ENCODE measurements around the gene FIBCD1. TPM values are rescaled to one million over a fixed set of nuclear protein-coding genes. Genes with fewer than 3 reads are reported as not detected.
"Not testable (repeated sequence)": the region's sequence is repeated elsewhere in the genome, so short reads cannot be mapped to it uniquely, and the experiment has no call there.

FIBCD1 gene
- total RNA-seq, 1 donor from 2014 or later: not detected

DNA sequence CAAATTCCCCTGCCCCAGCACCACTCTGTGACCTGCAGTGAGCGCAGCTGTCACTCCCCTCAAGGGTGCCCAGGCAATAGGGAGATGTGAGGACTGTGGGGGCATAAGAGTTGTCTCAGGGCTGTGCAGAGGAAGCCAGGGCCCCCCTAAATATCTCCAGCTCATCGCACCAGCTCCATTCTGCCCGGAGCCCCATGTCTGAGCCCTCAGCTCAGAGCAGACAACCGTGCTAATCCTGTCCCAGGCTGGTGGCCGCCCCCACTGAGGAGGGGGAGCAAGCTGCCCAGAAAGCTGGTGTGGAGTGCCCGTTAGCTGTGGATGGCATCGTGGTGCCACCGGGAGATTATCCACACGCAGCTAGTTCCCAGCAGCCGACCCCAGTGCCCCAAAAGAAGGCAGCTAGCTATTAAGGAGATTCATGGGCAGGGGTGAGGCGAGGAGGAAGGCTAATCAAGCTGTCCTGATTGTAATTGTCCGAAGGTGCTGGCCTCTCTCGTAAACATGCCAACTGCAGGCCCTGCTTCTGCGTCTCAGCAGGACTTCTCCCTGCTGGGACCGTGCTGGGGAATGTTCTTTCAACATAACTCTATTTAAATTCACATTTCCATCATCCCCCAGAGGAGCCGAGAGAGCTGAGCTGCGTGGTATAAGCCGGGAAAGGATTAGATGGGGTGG is 17.0 kb upstream of the FIBCD1 start:
- Histone ChIP-seq H3K4me1 (no peaks in the 10 kb centered on the region), H3K36me3 (no peaks in the 10 kb centered on the region), H3K27me3 (no peaks in the 10 kb centered on the region), H3K9me3 (no peaks in the 10 kb centered on the region), H3K27ac (no peak overlapping the region), H3K4me3 (no peak overlapping the region)
- DNase-seq (ENCODE audit: low spot score in 2 of 2): no peak
- TF ChIP-seq, protein P1, sequence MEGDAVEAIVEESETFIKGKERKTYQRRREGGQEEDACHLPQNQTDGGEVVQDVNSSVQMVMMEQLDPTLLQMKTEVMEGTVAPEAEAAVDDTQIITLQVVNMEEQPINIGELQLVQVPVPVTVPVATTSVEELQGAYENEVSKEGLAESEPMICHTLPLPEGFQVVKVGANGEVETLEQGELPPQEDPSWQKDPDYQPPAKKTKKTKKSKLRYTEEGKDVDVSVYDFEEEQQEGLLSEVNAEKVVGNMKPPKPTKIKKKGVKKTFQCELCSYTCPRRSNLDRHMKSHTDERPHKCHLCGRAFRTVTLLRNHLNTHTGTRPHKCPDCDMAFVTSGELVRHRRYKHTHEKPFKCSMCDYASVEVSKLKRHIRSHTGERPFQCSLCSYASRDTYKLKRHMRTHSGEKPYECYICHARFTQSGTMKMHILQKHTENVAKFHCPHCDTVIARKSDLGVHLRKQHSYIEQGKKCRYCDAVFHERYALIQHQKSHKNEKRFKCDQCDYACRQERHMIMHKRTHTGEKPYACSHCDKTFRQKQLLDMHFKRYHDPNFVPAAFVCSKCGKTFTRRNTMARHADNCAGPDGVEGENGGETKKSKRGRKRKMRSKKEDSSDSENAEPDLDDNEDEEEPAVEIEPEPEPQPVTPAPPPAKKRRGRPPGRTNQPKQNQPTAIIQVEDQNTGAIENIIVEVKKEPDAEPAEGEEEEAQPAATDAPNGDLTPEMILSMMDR (IDR thresholded peaks at IDR 0.05): no peak
- intact Hi-C loops (cut with DNase I): no loop called here

DNA sequence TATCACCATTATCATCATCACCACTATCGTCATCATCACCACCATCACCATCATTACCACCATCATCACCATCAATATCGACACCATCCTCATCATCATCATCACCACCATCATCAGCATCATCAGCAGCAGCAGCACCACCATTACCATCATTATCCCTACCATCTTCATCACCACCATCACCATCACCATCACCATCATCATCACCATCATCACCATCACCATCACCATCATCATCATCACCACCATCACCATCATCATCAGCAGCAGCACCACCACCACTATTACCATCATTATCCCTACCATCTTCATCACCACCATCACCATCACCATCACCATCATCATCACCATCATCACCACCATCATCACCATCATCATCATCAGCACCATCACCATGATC is 15.9 kb upstream of the FIBCD1 start:
- H3K4me1 ChIP-seq; H3K36me3 ChIP-seq; DNase-seq (ENCODE audit: low spot score in 2 of 2); H3K4me3 ChIP-seq; H3K27me3 ChIP-seq; intact Hi-C loops (cut with DNase I); H3K27ac ChIP-seq; H3K9me3 ChIP-seq: not testable (repeated sequence)

GRCh38 chr9:130954317-130954716 is 15.3 kb upstream of the FIBCD1 start:
- TF ChIP-seq, protein P1 (IDR thresholded peaks at IDR 0.05): no peak
- Histone ChIP-seq H3K36me3 (no peaks in the 10 kb centered on the region), H3K4me3 (no peak overlapping the region), H3K27me3 (no peaks in the 10 kb centered on the region), H3K9me3 (no peaks in the 10 kb centered on the region), H3K4me1 (no peaks in the 10 kb centered on the region), H3K27ac (no peak overlapping the region)
- no peak for DNase-seq (ENCODE audit: low spot score in 2 of 2)
- intact Hi-C loops (cut with DNase I): no loop called here

DNA sequence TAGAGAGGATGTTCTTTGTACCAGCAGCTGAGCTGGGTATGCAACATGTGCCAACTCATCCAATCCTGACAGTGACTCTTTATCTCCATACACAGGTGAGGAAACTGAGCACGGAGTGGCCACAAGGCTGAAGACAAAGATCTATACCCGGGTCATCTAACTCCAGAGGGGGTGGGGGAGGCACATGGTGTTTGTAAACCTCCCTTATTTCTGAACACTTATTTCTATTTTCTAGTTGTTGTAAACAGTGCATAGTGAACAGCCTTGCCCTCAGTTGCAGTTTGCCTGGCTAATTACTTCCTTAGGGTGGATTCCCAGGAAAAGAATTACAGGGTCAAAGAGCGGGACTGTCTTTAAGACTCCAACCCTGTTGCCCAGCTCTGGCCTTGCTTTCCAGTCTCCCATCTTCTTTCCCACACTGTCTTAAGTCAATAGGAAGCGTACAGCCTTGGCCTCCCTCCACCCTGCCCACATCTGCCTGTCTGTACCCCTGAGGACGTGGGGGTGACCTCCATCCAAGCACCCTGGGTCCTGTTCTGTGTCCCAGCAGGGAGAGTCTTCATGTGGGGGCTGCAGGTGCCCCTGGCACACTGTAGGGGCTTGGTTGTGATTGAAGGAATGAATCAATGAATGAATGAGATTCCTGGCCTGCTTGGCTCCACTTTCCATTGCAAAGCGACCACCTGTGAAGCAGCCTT is 13.2 kb upstream of the FIBCD1 start:
- Histone ChIP-seq H3K27me3 (no peaks in the 10 kb centered on the region), H3K4me1 (no peaks in the 10 kb centered on the region), H3K4me3 (no peak overlapping the region), H3K27ac (no peak overlapping the region), H3K36me3 (no peaks in the 10 kb centered on the region), H3K9me3 (no peaks in the 10 kb centered on the region)
- no peak for DNase-seq (ENCODE audit: low spot score in 2 of 2)
- intact Hi-C loops (cut with DNase I): no loop called here
- TF ChIP-seq, protein P1 (IDR thresholded peaks at IDR 0.05): no peak

- intact Hi-C loops (cut with DNase I): no loop called here
- TF ChIP-seq, protein P1 (IDR thresholded peaks at IDR 0.05): no peak
- H3K36me3 ChIP-seq: no peaks in the 10 kb centered on the region
- no peaks in the 10 kb centered on the region for H3K27me3 ChIP-seq
- no peaks in the 10 kb centered on the region for H3K9me3 ChIP-seq
- no peaks in the 10 kb centered on the region for H3K4me1 ChIP-seq
- no peak for DNase-seq (ENCODE audit: low spot score in 2 of 2)
- no peak overlapping the region for H3K27ac ChIP-seq
- no peak overlapping the region for H3K4me3 ChIP-seq
Observed at GRCh38 chr9:130950039-130950311, 10.9 kb upstream of the FIBCD1 start.

DNA sequence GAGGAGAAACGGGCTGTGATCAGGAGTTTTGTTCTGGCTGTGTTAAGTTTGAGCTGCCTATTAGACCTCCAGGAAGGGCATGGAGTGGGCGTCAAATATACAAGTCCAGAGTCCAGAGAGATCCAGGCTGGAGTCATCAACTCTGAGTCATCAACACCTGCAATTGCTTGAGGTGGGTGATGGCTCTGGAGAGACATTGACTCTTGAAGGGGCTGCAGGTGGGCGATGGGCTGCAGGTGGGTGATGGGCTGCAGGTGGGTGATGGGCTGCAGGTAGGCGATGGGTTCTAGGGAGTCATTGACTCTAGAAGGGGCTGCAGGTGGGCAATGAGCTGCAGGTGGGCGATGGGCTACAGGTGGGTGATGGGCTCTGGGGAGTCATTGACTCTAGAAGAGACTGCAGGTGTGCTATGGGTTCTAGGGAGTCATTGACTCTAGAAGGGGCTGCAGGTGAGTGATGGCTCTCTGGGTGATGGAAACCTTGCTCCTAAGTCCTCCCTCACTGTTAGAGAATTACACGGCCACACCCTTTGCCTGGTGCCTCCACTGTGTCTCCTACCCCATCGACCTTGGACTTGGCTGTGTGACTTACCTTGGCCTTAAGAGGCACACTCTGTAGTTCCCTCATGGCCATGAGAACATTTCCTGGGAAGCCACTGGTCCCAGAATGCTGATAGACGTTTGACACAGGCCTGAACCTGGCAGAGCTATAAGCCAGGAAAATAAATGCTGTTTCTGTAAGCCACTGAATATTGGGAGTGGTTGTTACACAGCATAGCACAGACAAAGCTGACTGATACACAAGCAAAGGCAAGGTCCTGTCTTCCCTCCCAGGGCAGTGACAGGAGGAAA is 10.4 kb upstream of the FIBCD1 start:
- intact Hi-C loops (cut with DNase I): no loop called here
- H3K36me3 ChIP-seq: no peaks in the 10 kb centered on the region
- TF ChIP-seq, protein P1 (IDR thresholded peaks at IDR 0.05): no peak
- H3K4me1 ChIP-seq: no peaks in the 10 kb centered on the region
- no peaks in the 10 kb centered on the region for H3K9me3 ChIP-seq
- no peak overlapping the region for H3K27ac ChIP-seq
- H3K4me3 ChIP-seq: no peak overlapping the region
- no peaks in the 10 kb centered on the region for H3K27me3 ChIP-seq
- no peak for DNase-seq (ENCODE audit: low spot score in 2 of 2)
